ENCODE data around the gene ARID3B.

GRCh38 chr15:74595271-74595670 is 54.3 kb downstream of the ARID3B start:
- TF ChIP-seq, protein P1, sequence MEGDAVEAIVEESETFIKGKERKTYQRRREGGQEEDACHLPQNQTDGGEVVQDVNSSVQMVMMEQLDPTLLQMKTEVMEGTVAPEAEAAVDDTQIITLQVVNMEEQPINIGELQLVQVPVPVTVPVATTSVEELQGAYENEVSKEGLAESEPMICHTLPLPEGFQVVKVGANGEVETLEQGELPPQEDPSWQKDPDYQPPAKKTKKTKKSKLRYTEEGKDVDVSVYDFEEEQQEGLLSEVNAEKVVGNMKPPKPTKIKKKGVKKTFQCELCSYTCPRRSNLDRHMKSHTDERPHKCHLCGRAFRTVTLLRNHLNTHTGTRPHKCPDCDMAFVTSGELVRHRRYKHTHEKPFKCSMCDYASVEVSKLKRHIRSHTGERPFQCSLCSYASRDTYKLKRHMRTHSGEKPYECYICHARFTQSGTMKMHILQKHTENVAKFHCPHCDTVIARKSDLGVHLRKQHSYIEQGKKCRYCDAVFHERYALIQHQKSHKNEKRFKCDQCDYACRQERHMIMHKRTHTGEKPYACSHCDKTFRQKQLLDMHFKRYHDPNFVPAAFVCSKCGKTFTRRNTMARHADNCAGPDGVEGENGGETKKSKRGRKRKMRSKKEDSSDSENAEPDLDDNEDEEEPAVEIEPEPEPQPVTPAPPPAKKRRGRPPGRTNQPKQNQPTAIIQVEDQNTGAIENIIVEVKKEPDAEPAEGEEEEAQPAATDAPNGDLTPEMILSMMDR (IDR thresholded peaks at IDR 0.05; ENCODE audit: borderline replicate concordance, extremely low read depth, low read length, poor library complexity, severe bottlenecking) = no peak
- TF ChIP-seq EZH2 (IDR thresholded peaks at IDR 0.05; ENCODE audit: borderline replicate concordance, low read depth, low read length, severe bottlenecking) = no peak

All from DND-41 (cell line).